ENCODE data around the gene CD4.
A peak's percentile ranks its signal among the peaks of the same experiment; 100 is the strongest.
"Not testable (repeated sequence)": the region's sequence is repeated elsewhere in the genome, so short reads cannot be mapped to it uniquely, and the experiment has no call there.

Gene CD4

GRCh38 chr12:6861391-6861790 lies 72.1 kb downstream of the CD4 start:
- Histone ChIP-seq H3K9me3 (ENCODE audit: control insufficient read depth, low read length) (no peaks in the 10 kb centered on the region), H3K4me3 (ENCODE audit: extremely low read depth, insufficient read depth, low read length, poor library complexity, severe bottlenecking) (no peak overlapping the region), H3K36me3 (ENCODE audit: control insufficient read depth, insufficient read depth, low read length) (peaks cover 95% of the 10 kb centered on the region), H3K27ac (ENCODE audit: low read depth, low read length, severe bottlenecking) (no peak overlapping the region), H3K4me1 (ENCODE audit: control insufficient read depth, insufficient read depth, low read length, poor library complexity, severe bottlenecking) (peaks cover 2% of the 10 kb centered on the region)
- WGBS, 2 experiments (ENCODE audit: insufficient coverage in 2 of 2), result 89 to 96% methylated on average over 8 to 9 of the region's 9 CpGs

DNA sequence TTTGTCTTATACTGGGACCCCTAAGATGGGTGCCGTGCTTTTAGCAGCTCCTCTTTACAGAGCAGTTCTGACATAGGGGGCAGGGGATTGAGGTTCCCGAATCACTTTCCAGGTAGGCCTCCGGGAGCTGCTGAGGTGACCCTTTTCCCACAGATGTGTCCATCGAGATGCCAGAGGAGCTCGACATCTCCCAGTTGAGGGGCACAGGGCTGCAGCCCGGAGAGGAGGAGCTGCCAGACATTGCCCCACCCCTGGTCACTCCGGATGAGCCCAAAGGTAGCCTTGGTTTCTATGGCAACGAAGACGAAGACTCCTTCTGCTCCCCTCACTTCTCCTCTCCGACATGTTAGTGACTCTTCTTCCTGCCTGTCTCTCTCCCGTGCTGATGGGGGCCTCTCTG lies 73.7 kb downstream of the CD4 start:
- H3K36me3 ChIP-seq (ENCODE audit: control insufficient read depth, insufficient read depth, low read length), result peaks cover 81% of the 10 kb centered on the region
- H3K4me1 ChIP-seq (ENCODE audit: control insufficient read depth, insufficient read depth, low read length, poor library complexity, severe bottlenecking), result peaks cover 10% of the 10 kb centered on the region
- 94 to 97% methylated on average over 10 to 11 of the region's 11 CpGs for WGBS, 2 experiments (ENCODE audit: insufficient coverage in 2 of 2)
- no peak overlapping the region for H3K4me3 ChIP-seq (ENCODE audit: extremely low read depth, insufficient read depth, low read length, poor library complexity, severe bottlenecking)
- H3K27ac ChIP-seq (ENCODE audit: low read depth, low read length, severe bottlenecking), result no peak overlapping the region
- H3K9me3 ChIP-seq (ENCODE audit: control insufficient read depth, low read length), result no peaks in the 10 kb centered on the region

- Histone ChIP-seq H3K36me3 (ENCODE audit: control insufficient read depth, insufficient read depth, low read length) (peaks cover 74% of the 10 kb centered on the region), H3K4me3 (ENCODE audit: extremely low read depth, insufficient read depth, low read length, poor library complexity, severe bottlenecking) (no peak overlapping the region), H3K9me3 (ENCODE audit: control insufficient read depth, low read length) (no peaks in the 10 kb centered on the region), H3K27ac (ENCODE audit: low read depth, low read length, severe bottlenecking) (no peak overlapping the region), H3K4me1 (ENCODE audit: control insufficient read depth, insufficient read depth, low read length, poor library complexity, severe bottlenecking) (peaks cover 10% of the 10 kb centered on the region)
- WGBS, 2 experiments (ENCODE audit: insufficient coverage in 2 of 2), result 94 to 96% methylated on average over 10 to 12 of the region's 16 CpGs
These were observed 74.4 kb downstream of the CD4 start for GRCh38 chr12:6863586-6864321.

GRCh38 chr12:6865307-6865706 lies 76.0 kb downstream of the CD4 start:
- H3K4me1 ChIP-seq (ENCODE audit: control insufficient read depth, insufficient read depth, low read length, poor library complexity, severe bottlenecking), result peaks cover 15% of the 10 kb centered on the region
- peaks cover 70% of the 10 kb centered on the region for H3K36me3 ChIP-seq (ENCODE audit: control insufficient read depth, insufficient read depth, low read length)
- not testable (repeated sequence) for H3K4me3 ChIP-seq (ENCODE audit: extremely low read depth, insufficient read depth, low read length, poor library complexity, severe bottlenecking); H3K9me3 ChIP-seq (ENCODE audit: control insufficient read depth, low read length); H3K27ac ChIP-seq (ENCODE audit: low read depth, low read length, severe bottlenecking)
- WGBS, 2 experiments (ENCODE audit: insufficient coverage in 2 of 2), result 94 to 100% methylated on average over 3 to 5 of the region's 5 CpGs

DNA sequence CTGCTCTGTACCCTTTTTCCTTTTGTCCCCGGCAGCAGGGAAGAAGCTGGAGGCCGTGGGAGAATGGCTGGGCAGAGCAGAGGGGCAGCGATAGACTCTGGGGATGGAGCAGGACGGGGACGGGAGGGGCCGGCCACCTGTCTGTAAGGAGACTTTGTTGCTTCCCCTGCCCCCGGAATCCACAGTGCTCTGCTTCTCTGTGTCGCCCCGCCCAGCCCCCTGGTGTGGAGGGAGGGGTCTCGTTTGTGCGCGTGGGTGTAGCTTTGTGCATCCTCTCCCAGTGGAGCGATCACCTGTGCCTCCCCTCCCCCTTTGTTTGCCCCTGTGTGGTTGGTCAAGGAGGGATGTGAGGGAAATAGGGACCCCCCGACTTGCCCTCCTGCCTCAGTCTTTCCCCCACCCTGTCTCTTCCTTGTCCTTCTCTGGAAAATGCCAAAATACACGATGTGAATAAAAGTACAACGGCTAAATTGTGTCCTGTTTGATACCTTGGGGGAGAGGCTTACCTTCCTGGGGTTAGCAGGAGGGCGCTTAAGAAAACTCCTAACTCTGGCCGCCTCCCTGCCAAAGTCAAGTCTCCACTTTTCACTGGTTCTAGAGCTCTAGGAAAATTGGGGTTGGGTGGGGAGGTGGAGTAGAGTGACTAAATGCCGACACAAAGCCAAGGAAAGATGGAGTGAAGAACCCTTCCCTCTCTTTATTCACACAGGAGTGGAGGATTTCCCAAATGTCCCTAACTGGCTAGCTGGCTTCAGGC lies 77.0 kb downstream of the CD4 start:
- Histone ChIP-seq H3K27ac (ENCODE audit: low read depth, low read length, severe bottlenecking) (peak overlapping the region; percentile 41), H3K36me3 (ENCODE audit: control insufficient read depth, insufficient read depth, low read length) (peaks cover 70% of the 10 kb centered on the region)

GRCh38 chr12:6866920-6867412 lies 77.6 kb downstream of the CD4 start:
- H3K9me3 ChIP-seq (ENCODE audit: control insufficient read depth, low read length), result no peaks in the 10 kb centered on the region
- peaks cover 21% of the 10 kb centered on the region for H3K4me1 ChIP-seq (ENCODE audit: control insufficient read depth, insufficient read depth, low read length, poor library complexity, severe bottlenecking)
- peak overlapping the region; percentile 97 for H3K4me3 ChIP-seq (ENCODE audit: extremely low read depth, insufficient read depth, low read length, poor library complexity, severe bottlenecking)
- peak overlapping the region; percentile 41 for H3K27ac ChIP-seq (ENCODE audit: low read depth, low read length, severe bottlenecking)
- 9 to 14% methylated on average over 19 to 26 of the region's 33 CpGs for WGBS, 2 experiments (ENCODE audit: insufficient coverage in 2 of 2)
- H3K36me3 ChIP-seq (ENCODE audit: control insufficient read depth, insufficient read depth, low read length), result peaks cover 67% of the 10 kb centered on the region

More for the DNA sequence above, 77.0 kb downstream of the CD4 start:
- WGBS, 2 experiments (ENCODE audit: insufficient coverage in 2 of 2), result 90% methylated on average over 4 of the region's 19 CpGs; no CpG with 5 or more reads in 1 of the 2 experiments
- H3K9me3 ChIP-seq (ENCODE audit: control insufficient read depth, low read length), result no peaks in the 10 kb centered on the region
- peaks cover 18% of the 10 kb centered on the region for H3K4me1 ChIP-seq (ENCODE audit: control insufficient read depth, insufficient read depth, low read length, poor library complexity, severe bottlenecking)
- H3K4me3 ChIP-seq (ENCODE audit: extremely low read depth, insufficient read depth, low read length, poor library complexity, severe bottlenecking), result peak overlapping the region; percentile 97

GRCh38 chr12:6867413-6868210 lies 78.3 kb downstream of the CD4 start, which contains the start of gene TPI1:
TSS of gene TPI1 (plus strand) at chr12:6867531. CDS start at chr12:6867567, 36 bp downstream.
- Histone ChIP-seq H3K36me3 (ENCODE audit: control insufficient read depth, insufficient read depth, low read length) (peaks cover 60% of the 10 kb centered on the region), H3K4me1 (ENCODE audit: control insufficient read depth, insufficient read depth, low read length, poor library complexity, severe bottlenecking) (peaks cover 21% of the 10 kb centered on the region), H3K4me3 (ENCODE audit: extremely low read depth, insufficient read depth, low read length, poor library complexity, severe bottlenecking) (peak within 1 kb of the TSS; percentile 97), H3K27ac (ENCODE audit: low read depth, low read length, severe bottlenecking) (peak within 1 kb of the TSS; percentile 62), H3K9me3 (ENCODE audit: control insufficient read depth, low read length) (no peaks in the 10 kb centered on the region)
- WGBS, 2 experiments (ENCODE audit: insufficient coverage in 2 of 2), result 0% methylated on average over 72 to 77 of the region's 86 CpGs

- peak overlapping the region; percentile 47 for H3K27ac ChIP-seq (ENCODE audit: low read depth, low read length, severe bottlenecking)
- peak overlapping the region; percentile 97 for H3K4me3 ChIP-seq (ENCODE audit: extremely low read depth, insufficient read depth, low read length, poor library complexity, severe bottlenecking)
- no peaks in the 10 kb centered on the region for H3K9me3 ChIP-seq (ENCODE audit: control insufficient read depth, low read length)
- 5 to 8% methylated on average over 12 to 16 of the region's 22 CpGs for WGBS, 2 experiments (ENCODE audit: insufficient coverage in 2 of 2)
- H3K4me1 ChIP-seq (ENCODE audit: control insufficient read depth, insufficient read depth, low read length, poor library complexity, severe bottlenecking), result peaks cover 21% of the 10 kb centered on the region
- H3K36me3 ChIP-seq (ENCODE audit: control insufficient read depth, insufficient read depth, low read length), result peaks cover 52% of the 10 kb centered on the region
These were observed 79.1 kb downstream of the CD4 start for GRCh38 chr12:6868211-6869048.

DNA sequence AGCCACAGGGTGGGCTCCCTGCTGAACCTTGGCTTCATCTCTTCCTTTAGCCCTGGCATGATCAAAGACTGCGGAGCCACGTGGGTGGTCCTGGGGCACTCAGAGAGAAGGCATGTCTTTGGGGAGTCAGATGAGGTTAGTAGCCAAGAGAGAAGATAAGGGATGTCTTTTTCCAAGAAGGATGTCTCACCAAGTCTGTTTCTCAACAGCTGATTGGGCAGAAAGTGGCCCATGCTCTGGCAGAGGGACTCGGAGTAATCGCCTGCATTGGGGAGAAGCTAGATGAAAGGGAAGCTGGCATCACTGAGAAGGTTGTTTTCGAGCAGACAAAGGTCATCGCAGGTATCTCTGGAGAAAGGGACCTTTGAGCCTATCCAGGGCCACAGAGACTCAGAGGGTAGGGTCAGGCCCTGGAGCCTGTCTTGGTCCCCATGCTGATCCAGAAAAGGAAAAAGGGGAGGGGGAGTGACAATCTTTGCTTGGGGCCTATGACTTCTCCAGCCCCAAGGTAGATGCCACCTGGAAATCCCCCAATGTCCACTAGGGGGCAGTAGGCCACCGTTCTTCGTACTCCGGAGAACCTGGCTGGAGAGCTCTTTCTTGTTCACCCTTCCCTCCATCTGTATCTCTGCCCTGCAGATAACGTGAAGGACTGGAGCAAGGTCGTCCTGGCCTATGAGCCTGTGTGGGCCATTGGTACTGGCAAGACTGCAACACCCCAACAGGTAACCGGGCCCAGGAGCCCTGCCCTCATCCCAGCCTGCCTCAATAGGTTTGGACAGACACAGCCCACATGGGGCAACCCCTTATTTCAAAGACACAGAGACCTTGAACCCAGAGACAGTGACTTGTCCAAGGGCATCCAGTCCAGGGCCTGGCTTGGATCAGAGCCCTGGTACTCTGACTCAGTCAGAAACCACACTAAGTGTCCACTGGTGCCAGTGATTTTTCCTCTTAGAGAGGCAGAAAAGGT lies 80.0 kb downstream of the CD4 start:
- H3K4me3 ChIP-seq (ENCODE audit: extremely low read depth, insufficient read depth, low read length, poor library complexity, severe bottlenecking), result peak overlapping the region; percentile 97
- 40 to 45% methylated on average over 11 of the region's 12 CpGs for WGBS, 2 experiments (ENCODE audit: insufficient coverage in 2 of 2)
- peaks cover 43% of the 10 kb centered on the region for H3K36me3 ChIP-seq (ENCODE audit: control insufficient read depth, insufficient read depth, low read length)
- peak overlapping the region; percentile 47 for H3K27ac ChIP-seq (ENCODE audit: low read depth, low read length, severe bottlenecking)
- H3K4me1 ChIP-seq (ENCODE audit: control insufficient read depth, insufficient read depth, low read length, poor library complexity, severe bottlenecking), result peaks cover 21% of the 10 kb centered on the region
- no peaks in the 10 kb centered on the region for H3K9me3 ChIP-seq (ENCODE audit: control insufficient read depth, low read length)

Data from mesodermal cell (in vitro differentiated cells).